Transverse colon (tissue), 4 donors: ENCODE results near the gene IFITM10. TPM values are rescaled to one million over a fixed set of nuclear protein-coding genes. Genes with fewer than 3 reads are reported as not detected.

Experiments used
- DNase-seq: peaks from one replicate; pipeline ENCODE4 v3.0.0-alpha.2; 2019
- H3K27ac ChIP-seq, 4 donors: fragments of 200-600 bp; sonication (generic); 2 replicates each; pipeline ENCODE4 v1.5.1; 2016 to 2018; ENCODE audit warnings: inconsistent platforms in 4 of 4
- H3K27me3 ChIP-seq: fragments of 200-600 bp; sonication (generic); 2 replicates; pipeline ENCODE4 v1.5.1; 2017; ENCODE audit warnings: inconsistent platforms
- H3K36me3 ChIP-seq, 4 donors: fragments of 200-600 bp; sonication (generic); 2 replicates each; pipeline ENCODE4 v1.5.1; 2017 to 2019; ENCODE audit warnings: inconsistent platforms in 4 of 4
- H3K4me1 ChIP-seq, 4 donors: fragments of 200-600 bp; sonication (generic); 2 replicates each; pipeline ENCODE4 v1.5.1; 2017 to 2020; ENCODE audit warnings: inconsistent platforms in 4 of 4
- H3K4me3 ChIP-seq, 4 donors: fragments of 200-600 bp; sonication (generic); 1 replicate in 1 of 4; 2 replicates in 3 of 4; pipeline versions ENCODE4 v1.5.1 to v1.6.1; 2017 to 2019; ENCODE audit warnings: inconsistent platforms in 4 of 4
- H3K9me3 ChIP-seq, 2 donors: fragments of 200-600 bp; sonication (generic); 2 replicates each; pipeline ENCODE4 v1.5.1; 2017 to 2019; ENCODE audit warnings: inconsistent platforms in 2 of 2
- EP300 ChIP-seq: sonication (generic); formaldehyde crosslinking; IDR thresholded peaks from one replicate; pipeline ENCODE4 v1.6.1; 2017; ENCODE audit warnings: antibody characterized with exemption, low read depth
- POLR2A ChIP-seq: fragments of 450-650 bp; IDR thresholded peaks from one replicate; pipeline ENCODE4 v1.6.1; 2016; ENCODE audit warnings: antibody characterized with exemption, mild to moderate bottlenecking, moderate library complexity
- POLR2AphosphoS5 ChIP-seq, 3 donors: sonication (generic); formaldehyde crosslinking; IDR thresholded peaks; one replicate each; pipeline ENCODE4 v1.6.1; 2016; ENCODE audit warnings: antibody characterized with exemption in 3 of 3
- WGBS, 2 donors: methylation state at CpG; one replicate each; pipeline ENCODE4 v1.1.5; 2018; ENCODE audit warnings: low coverage in 1 of 2; 5-methylcytosine and 5-hydroxymethylcytosine counted together
- in situ Hi-C, 4 donors: fragments of 200-750 bp; cut with MboI; loops; one replicate each; pipeline versions ENCODE4 v1.15.0 to v1.15.1; 2017; ENCODE audit warnings: low sequenced_read_pairs in 3 of 4, low pct_ligation_motif_present in 1 of 4, low pct_unique_long_range_greater_than_20kb in 1 of 4
- intact Hi-C: fragments of 100-400 bp; cut with DNase I; formaldehyde crosslinking; loops from one replicate; pipeline ENCODE4 v1.15.1; 2023; ENCODE audit warnings: low total_unique reads
- total RNA-seq, 4 donors: library from RNA; depleted of rRNA; stranded (reverse); fragments of >200 nt; gene quantifications; one replicate each; pipeline ENCODE4 v1.1.0, GENCODE V29; 2016
- TF ChIP-seq, protein P1 (sequence below), 5 experiments: fragments of 200-600 bp in 3 of 5; fragments of 450-650 bp in 2 of 5; sonication (generic) in 3 of 5; IDR thresholded peaks; 1 replicate in 2 of 5; 2 replicates in 3 of 5; pipeline ENCODE4 v1.5.1; 2016 to 2017; ENCODE audit warnings: antibody characterized with exemption in 5 of 5, inconsistent platforms in 3 of 5, mild to moderate bottlenecking in 2 of 5, moderate library complexity in 1 of 5

The IFITM10 gene
- total RNA-seq, 4 donors from 2014 or later: 0.68 to 13.5 (median 1.3) TPM

DNA sequence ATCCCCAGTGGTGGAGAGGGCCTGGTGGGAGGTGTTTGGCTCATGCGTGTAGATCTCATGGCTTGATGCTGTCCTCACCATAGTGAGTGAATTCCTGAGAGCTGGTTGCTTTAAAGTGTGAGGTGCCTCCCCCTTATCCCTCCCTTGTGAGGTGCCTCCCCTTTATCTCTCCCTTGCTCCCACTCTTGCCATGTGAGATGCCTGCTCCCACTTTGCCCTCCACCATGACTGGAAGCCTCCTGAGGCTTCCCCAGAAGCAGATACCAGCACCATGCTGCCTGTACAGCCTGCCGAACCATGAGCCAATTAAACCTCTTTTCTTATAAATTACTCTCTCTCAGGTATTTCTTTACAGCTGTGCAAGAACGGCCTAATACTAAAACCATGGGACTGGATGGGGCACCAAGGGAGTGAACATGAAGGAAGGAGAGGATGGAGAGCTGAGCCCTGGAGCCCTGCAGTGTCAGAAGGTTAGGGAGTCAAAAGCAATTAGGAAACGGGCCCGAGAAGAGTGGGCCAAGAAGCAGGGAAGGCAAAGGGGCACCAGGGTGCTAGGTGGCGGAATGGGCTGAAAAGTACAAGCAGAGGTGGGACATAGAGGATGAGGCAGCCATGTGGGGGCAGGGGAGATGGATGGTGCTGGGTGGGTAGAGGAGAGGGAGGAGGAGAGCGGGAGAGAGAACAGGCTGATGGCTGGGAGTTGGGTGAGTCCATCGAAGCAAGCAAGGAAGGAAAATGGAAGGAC, 9.4 kb downstream of the IFITM10 start:
- Histone ChIP-seq H3K27me3 (peaks cover 20% of the 10 kb centered on the region), H3K4me3 (no peak overlapping the region), H3K36me3 (no peaks in the 10 kb centered on the region), H3K9me3 (peaks cover 0 to 5% of the 10 kb centered on the region in 2 donors), H3K27ac (no peak overlapping the region), H3K4me1 (no peaks in the 10 kb centered on the region)
- 83% methylated on average over 5 to 8 of the region's 8 CpGs for WGBS, 2 donors
- DNase-seq: no peak
- intact Hi-C loops (no loop called here), in situ Hi-C loops (no loop called here)
- no peak for TF ChIP-seq EP300
- TF ChIP-seq POLR2A: no peak

DNA sequence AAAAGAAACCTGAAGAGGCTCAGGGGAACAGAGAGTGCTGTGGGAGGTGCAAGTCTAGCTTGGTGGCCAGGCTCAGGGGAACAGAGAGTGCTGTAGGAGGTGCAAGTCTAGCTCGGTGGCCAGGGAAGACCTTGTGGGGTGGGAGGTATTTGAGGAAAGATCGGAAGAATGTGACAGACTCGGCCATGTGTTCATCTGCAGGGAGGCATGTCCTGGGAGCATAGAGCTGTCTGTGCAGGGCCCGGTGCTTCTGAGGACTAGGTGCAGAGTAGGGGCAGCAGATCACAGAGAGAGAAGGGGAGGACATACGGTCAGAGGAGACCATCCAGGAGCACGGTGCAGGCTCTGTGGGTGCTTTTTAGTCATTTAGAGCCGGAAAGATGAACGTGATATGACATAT, 10.8 kb downstream of the IFITM10 start:
- intact Hi-C loops: no loop called here
- TF ChIP-seq POLR2A (no peak), POLR2AphosphoS5 (IDR thresholded peaks at IDR 0.05) (no peak), EP300 (no peak)
- TF ChIP-seq, protein P1, sequence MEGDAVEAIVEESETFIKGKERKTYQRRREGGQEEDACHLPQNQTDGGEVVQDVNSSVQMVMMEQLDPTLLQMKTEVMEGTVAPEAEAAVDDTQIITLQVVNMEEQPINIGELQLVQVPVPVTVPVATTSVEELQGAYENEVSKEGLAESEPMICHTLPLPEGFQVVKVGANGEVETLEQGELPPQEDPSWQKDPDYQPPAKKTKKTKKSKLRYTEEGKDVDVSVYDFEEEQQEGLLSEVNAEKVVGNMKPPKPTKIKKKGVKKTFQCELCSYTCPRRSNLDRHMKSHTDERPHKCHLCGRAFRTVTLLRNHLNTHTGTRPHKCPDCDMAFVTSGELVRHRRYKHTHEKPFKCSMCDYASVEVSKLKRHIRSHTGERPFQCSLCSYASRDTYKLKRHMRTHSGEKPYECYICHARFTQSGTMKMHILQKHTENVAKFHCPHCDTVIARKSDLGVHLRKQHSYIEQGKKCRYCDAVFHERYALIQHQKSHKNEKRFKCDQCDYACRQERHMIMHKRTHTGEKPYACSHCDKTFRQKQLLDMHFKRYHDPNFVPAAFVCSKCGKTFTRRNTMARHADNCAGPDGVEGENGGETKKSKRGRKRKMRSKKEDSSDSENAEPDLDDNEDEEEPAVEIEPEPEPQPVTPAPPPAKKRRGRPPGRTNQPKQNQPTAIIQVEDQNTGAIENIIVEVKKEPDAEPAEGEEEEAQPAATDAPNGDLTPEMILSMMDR (IDR thresholded peaks at IDR 0.05): no peak

DNA sequence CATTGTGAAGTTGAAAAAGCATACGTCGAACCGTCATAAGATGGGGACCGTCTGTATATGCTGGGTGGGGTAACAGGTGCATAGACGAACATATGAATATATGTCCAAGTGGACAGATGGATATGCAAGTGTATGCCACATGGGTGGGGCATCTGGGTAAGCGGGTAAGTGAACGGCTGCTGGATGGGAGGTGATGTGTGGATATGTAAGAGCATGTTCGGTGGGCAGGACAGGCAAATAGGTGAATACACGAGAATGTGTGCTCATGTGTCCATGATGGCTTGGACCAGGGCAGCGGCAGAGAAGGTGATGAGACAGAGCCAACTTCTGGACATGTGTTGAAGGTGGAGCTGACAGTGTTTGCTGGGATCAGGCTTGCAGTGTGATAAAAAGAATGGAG, 12.0 kb downstream of the IFITM10 start:
- H3K9me3 ChIP-seq: peaks cover 0 to 5% of the 10 kb centered on the region in 2 donors
- in situ Hi-C loops: no loop called here
- H3K27me3 ChIP-seq: peaks cover 45% of the 10 kb centered on the region
- no peak overlapping the region for H3K27ac ChIP-seq
- DNase-seq: no peak
- no peak overlapping the region for H3K4me3 ChIP-seq
- H3K4me1 ChIP-seq: no peaks in the 10 kb centered on the region
- TF ChIP-seq, protein P1 (IDR thresholded peaks at IDR 0.05): no peak
- TF ChIP-seq POLR2A: no peak
- WGBS, 2 donors: 90 to 95% methylated on average over 6 to 10 of the region's 10 CpGs
- intact Hi-C loops: no loop called here
- H3K36me3 ChIP-seq: no peaks in the 10 kb centered on the region

More for the DNA sequence above, 10.8 kb downstream of the IFITM10 start:
- Histone ChIP-seq H3K36me3 (no peaks in the 10 kb centered on the region), H3K4me3 (no peak overlapping the region), H3K27me3 (peaks cover 33% of the 10 kb centered on the region), H3K4me1 (no peaks in the 10 kb centered on the region), H3K27ac (no peak overlapping the region), H3K9me3 (peaks cover 0 to 5% of the 10 kb centered on the region in 2 donors)
- DNase-seq: no peak
- 61 to 72% methylated on average over 8 of the region's 8 CpGs for WGBS, 2 donors
- in situ Hi-C loops: no loop called here

DNA sequence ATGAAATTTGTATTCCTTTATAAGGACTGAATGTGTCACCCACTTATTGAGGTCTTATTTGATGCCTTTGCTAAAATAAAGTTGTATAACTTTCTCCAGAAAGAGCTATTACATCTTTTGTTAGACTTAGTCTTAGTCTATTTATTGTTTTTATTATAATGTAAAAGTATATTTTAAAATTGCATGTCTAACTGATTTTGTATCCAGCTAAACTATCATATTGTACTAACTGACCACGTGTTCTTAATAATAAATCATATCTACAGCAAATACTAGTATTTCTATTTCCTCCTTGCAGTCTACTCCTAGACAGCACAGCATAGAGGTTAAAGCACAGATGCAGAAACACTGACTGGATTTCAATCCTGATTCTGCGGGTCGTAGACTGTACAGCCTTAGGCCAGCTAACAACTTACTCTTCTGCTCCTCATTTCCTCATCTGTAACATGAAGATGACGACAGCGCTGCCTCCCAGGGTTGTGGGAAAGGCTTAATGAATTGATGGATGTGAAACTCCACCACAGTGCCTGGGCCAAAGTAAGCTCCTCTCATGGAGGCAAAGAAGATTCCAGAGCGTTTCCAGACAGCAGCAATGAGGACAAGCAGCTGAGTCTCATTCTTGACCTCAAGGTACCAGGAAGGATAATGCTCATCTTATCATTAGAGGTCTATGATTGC, 13.2 kb downstream of the IFITM10 start:
- TF ChIP-seq POLR2A: no peak
- TF ChIP-seq, protein P1 (IDR thresholded peaks at IDR 0.05): no peak
- TF ChIP-seq EP300: no peak
- no peak for TF ChIP-seq POLR2AphosphoS5 (IDR thresholded peaks at IDR 0.05)
- H3K27me3 ChIP-seq: peaks cover 56% of the 10 kb centered on the region
- DNase-seq: no peak
- H3K36me3 ChIP-seq: no peaks in the 10 kb centered on the region
- H3K9me3 ChIP-seq: peaks cover 0 to 5% of the 10 kb centered on the region in 2 donors
- in situ Hi-C loops (no loop called here), intact Hi-C loops (no loop called here)
- H3K4me1 ChIP-seq: no peaks in the 10 kb centered on the region
- no peak overlapping the region for H3K27ac ChIP-seq
- WGBS, 2 donors: 53 to 86% methylated on average over 1 to 6 of the region's 6 CpGs
- no peak overlapping the region for H3K4me3 ChIP-seq
